NCI-H2196 treated with DMSO at 0.1 percent for 48 hours (cell line): ENCODE measurements around the gene TFPT.

Experiments
- DNase-seq: peaks from one replicate; lab custom pipeline; 2025; ENCODE audit not compliant: unreplicated experiment; lab: John Stamatoyannopoulos, UW

Gene TFPT

DNA sequence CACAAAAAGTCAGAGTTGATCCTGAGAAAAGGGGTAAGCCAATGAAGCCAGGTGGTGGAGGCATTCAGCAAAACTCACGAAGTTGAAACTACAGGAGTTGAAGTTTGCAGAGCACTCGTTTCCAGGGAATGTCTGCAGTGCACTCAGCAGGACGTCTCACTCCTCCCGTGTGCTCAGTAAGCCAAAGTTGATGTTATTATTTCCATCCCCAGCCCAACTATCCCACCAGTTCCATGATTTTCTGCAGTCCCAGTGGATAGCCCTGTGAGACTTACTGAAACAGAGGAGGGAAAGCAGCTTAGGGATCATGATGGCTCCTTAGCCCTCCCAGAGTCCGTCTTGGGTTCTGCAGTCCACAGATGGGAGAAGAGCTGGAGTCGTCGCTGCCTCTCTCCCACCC is 34.4 kb downstream of the TFPT start, which contains the start of gene TARM1:
TARM1 (minus strand) TSS at position 334 of the 400 bp plus-strand sequence; CDS start at position 309, 25 bp downstream.
- no peak for DNase-seq

DNA sequence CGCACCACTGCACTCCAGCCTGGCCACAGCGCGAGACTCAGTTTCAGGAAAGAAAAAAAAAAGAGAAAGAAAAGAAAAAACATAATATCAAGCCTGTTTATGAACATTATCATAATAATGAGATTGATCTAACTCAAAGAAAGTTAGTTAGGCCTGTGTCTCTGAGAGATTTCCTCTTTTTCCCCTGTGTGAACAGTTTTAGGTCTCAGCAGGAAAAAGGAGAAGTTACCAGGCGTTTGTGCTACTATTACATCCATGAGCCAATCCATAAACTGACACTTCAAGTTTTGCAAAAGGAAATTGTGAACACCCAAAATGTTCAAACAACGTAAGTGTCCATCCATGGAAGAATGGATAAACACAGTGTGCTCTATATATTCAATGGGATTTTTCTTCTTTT is 38.1 kb downstream of the TFPT start:
- DNase-seq: no peak

DNA sequence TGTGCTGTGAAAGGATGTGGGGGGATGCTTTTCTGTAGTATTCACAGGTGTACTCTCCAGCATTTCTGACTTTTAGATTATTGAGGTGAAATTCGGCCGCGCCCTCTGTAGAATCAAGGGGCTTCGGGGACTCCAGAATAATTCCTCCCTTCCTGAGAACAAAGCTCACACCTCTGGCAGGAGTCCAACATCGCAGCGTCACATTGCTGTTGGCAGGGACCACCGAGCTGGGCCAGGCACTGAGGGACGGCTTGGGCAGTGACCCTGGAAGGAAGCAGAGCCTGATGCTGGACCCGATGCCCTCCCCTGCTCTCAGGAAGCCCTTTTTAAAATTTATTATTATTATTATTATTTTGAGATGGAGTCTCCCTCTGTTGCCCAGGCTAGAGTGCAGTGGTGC is 40.6 kb downstream of the TFPT start:
- DNase-seq: no peak

DNA sequence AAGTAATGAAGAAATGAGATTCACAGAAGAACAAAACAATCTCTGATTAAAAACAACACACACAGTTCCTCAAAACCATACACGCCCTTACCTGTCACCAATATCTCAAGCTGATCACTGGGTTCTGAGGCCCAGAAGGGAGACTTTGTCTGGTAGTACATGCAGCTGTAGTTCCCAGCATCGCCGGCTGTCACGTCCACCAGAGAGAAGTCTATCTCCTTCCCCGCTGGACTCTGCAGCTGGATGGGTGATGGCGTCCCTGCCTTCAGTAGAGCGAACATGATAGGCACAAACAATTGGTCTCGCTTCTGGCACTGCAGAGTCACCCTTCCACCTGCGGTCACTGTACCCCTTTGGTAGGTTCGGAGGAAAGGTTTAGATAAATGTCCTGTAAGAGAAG is 41.6 kb downstream of the TFPT start:
- DNase-seq: no peak

DNA sequence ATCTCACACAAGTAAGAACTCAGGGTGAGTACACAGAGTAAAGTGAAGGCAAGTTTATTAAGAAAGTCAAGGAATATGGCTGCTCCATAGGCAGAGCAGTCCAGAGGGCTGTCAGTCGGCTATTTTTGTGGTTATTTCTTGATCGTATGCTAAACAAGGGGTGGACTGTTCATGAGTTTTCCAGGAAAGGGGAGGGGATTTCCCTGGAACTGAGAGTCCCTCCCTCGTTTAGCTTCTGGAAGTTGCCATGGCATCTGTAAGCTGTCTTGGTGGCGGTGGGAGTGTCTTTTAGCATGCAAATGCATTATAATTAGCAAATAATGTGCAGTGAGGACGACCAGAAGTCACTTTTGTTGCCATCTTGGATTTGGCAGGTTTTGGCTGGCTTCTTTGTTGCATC is 46.0 kb downstream of the TFPT start:
- DNase-seq: no peak

DNA sequence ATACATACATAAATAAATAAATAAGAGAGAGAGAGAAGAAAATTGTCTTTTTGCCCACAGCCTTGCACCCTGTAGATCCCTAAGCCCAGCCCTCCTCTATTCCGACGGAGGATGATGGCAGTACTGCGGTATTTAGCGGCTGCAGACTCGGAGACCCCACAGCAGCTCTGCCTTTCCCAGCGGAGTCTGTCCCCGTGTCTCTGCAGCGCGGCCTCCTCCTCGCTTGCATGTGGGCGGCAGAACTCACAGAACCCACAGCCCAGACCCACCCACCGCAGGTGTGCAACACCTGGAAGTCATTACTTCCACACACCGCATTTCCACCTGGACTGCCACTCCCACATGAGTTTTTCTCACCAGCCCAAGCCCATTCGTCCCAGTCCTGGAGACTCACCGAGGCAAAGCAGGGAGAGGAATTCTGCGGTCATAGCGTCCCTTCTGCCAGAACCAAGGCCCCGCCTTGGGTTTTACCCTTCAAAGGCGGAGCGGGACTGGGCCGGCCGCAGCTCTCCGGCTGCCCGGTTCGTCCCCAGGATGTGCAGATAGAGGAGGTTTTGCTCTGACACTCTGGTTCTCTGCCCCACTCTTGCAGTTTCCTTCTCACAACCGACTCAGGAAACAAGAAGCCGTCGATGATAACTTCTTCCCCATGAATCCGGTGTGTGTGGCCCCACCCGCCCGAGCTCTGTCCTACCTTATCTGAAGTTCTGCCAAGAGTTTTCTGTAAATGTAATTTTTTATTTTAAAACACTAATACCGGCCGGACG is 51.9 kb downstream of the TFPT start, which contains the start of gene VSTM1:
VSTM1 (minus strand) TSS at position 548 of the 767 bp plus-strand sequence; CDS start at position 428, 120 bp downstream.
- no peak for DNase-seq

DNA sequence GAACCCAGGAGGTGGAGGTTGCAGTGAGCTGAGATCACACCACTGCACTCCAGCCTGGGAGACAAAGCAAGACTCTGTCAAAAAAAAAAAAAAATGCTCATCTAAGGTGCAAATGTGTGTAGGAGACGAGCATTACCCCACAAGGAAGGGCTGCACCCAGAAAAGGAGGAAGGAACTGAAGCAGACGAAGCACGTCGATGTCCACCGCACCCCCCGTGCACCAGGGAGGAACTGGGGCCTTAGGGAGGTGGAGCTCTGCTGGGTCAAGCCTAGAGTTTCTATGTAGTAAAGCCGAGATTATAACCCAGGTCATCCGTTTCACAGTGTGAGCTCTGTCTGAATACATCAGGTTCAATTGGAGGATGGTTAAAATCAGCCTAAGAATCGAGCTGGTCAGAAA is 52.8 kb downstream of the TFPT start:
- DNase-seq: no peak
